CD14-positive monocyte (primary cell): ENCODE data around the gene AGBL2. TPM values are rescaled to one million over a fixed set of nuclear protein-coding genes. Genes with fewer than 3 reads are reported as not detected.
A peak's percentile ranks its signal among the peaks of the same experiment; 100 is the strongest.
"Not testable (repeated sequence)": the region's sequence is repeated elsewhere in the genome, so short reads cannot be mapped to it uniquely, and the experiment has no call there.

ENCODE experiments used
- DNase-seq, 3 donors: peaks; one replicate each; pipeline ENCODE4 v3.0.0-alpha.2; 2011 to 2022
- H2AFZ ChIP-seq: 2 replicates; pipeline ENCODE4 v1.6.0; 2012; ENCODE audit warnings: mild to moderate bottlenecking, low read depth, low read length, inconsistent platforms; ENCODE audit not compliant: insufficient read depth, poor library complexity, severe bottlenecking
- H3K27ac ChIP-seq, 2 donors: 1 replicate in 1 of 2; 2 replicates in 1 of 2; pipeline ENCODE4 v1.5.1; 2012 to 2013; ENCODE audit warnings: low read length in 2 of 2, control low read depth in 1 of 2, inconsistent platforms in 1 of 2, low read depth in 1 of 2, mild to moderate bottlenecking in 1 of 2
- H3K27me3 ChIP-seq, 2 donors: one replicate each; pipeline versions ENCODE4 v1.6.0 to v1.6.1; 2011 to 2013; ENCODE audit warnings: low read length in 2 of 2; ENCODE audit not compliant: control insufficient read depth in 2 of 2, insufficient read depth in 2 of 2
- H3K36me3 ChIP-seq, 2 donors: replicated peaks in 1 of 2; 1 replicate in 1 of 2; 2 replicates in 1 of 2; pipeline versions ENCODE4 v1.5.1 to v1.6.1; 2012 to 2013; ENCODE audit warnings: low read length in 2 of 2, control low read depth in 1 of 2, inconsistent platforms in 1 of 2, mild to moderate bottlenecking in 1 of 2; ENCODE audit not compliant: insufficient read depth in 2 of 2, control insufficient read depth in 1 of 2
- H3K4me1 ChIP-seq, 2 donors: 1 replicate in 1 of 2; 2 replicates in 1 of 2; pipeline versions ENCODE4 v1.5.1 to v1.6.1; 2012 to 2013; ENCODE audit warnings: low read length in 2 of 2, control low read depth in 1 of 2, inconsistent platforms in 1 of 2, mild to moderate bottlenecking in 1 of 2, moderate library complexity in 1 of 2; ENCODE audit not compliant: insufficient read depth in 2 of 2, control insufficient read depth in 1 of 2
- H3K4me2 ChIP-seq: replicated peaks from 2 replicates; pipeline ENCODE3; 2012; ENCODE audit warnings: low read length, moderate library complexity, mild to moderate bottlenecking; ENCODE audit not compliant: poor library complexity, severe bottlenecking; ENCODE audit errors: extremely low read depth
- H3K4me3 ChIP-seq, 3 experiments: fragments of 200-600 bp in 1 of 3; sonication (generic) in 1 of 3; replicated peaks in 1 of 3; 1 replicate in 2 of 3; 2 replicates in 1 of 3; pipeline ENCODE4 v1.5.1; 2011 to 2013; ENCODE audit warnings: low read length in 3 of 3, mild to moderate bottlenecking in 3 of 3, control low read depth in 2 of 3, low read depth in 2 of 3, inconsistent platforms in 1 of 3, moderate library complexity in 1 of 3
- H3K79me2 ChIP-seq: 2 replicates; pipeline ENCODE4 v1.6.0; 2012; ENCODE audit warnings: mild to moderate bottlenecking, control low read depth, inconsistent platforms, low read length, moderate library complexity; ENCODE audit not compliant: insufficient read depth
- H3K9ac ChIP-seq: 2 replicates; pipeline ENCODE4 v1.6.0; 2017; ENCODE audit warnings: low read length, mild to moderate bottlenecking; ENCODE audit not compliant: insufficient read depth, poor library complexity, severe bottlenecking
- H3K9me3 ChIP-seq, 2 donors: replicated peaks in 1 of 2; 1 replicate in 1 of 2; 2 replicates in 1 of 2; pipeline versions ENCODE4 v1.5.1 to v1.6.1; 2012 to 2013; ENCODE audit warnings: low read length in 2 of 2, control low read depth in 1 of 2; ENCODE audit not compliant: control insufficient read depth in 1 of 2, insufficient read depth in 1 of 2
- H4K20me1 ChIP-seq: 2 replicates; pipeline ENCODE4 v1.6.0; 2012; ENCODE audit warnings: mild to moderate bottlenecking, low read length, control low read depth, moderate library complexity; ENCODE audit not compliant: insufficient read depth
- H3K27ac Mint-ChIP-seq, 7 donors: one replicate each; pipeline ENCODE4 v1.8.0; 2020; ENCODE audit warnings: mild to moderate bottlenecking in 7 of 7, mixed read lengths in 7 of 7, moderate library complexity in 6 of 7, inconsistent platforms in 2 of 7
- H3K27me3 Mint-ChIP-seq, 3 donors: one replicate each; pipeline ENCODE4 v1.8.0; 2021 to 2022; ENCODE audit warnings: low read depth in 3 of 3, mild to moderate bottlenecking in 3 of 3, mixed read lengths in 3 of 3, moderate library complexity in 3 of 3, inconsistent platforms in 1 of 3
- H3K36me3 Mint-ChIP-seq, 2 donors: one replicate each; pipeline ENCODE4 v1.8.0; 2020; ENCODE audit warnings: mixed read lengths in 2 of 2, inconsistent platforms in 1 of 2, mild to moderate bottlenecking in 1 of 2
- H3K4me1 Mint-ChIP-seq: one replicate; pipeline ENCODE4 v1.8.0; 2020; ENCODE audit warnings: mild to moderate bottlenecking, mixed read lengths
- H3K4me3 Mint-ChIP-seq, 2 donors: one replicate each; pipeline ENCODE4 v1.8.0; 2020; ENCODE audit warnings: mild to moderate bottlenecking in 2 of 2, mixed read lengths in 2 of 2, moderate library complexity in 1 of 2
- H3K9me3 Mint-ChIP-seq, 7 donors: one replicate each; pipeline ENCODE4 v1.8.0; 2020 to 2022; ENCODE audit warnings: mixed read lengths in 7 of 7, mild to moderate bottlenecking in 6 of 7, moderate library complexity in 6 of 7, inconsistent platforms in 2 of 7
- CTCF ChIP-seq: fragments of 200-600 bp; IDR thresholded peaks from one replicate; pipeline ENCODE4 v1.8.0; 2022; ENCODE audit warnings: antibody characterized with exemption, mild to moderate bottlenecking
- WGBS: methylation state at CpG from one replicate; pipeline ENCODE4 v1.1.5; 2013; ENCODE audit warnings: missing lambda C conversion rate; ENCODE audit not compliant: insufficient coverage; 5-methylcytosine and 5-hydroxymethylcytosine counted together
- intact Hi-C, 2 donors: fragments of 100-400 bp; cut with micrococcal nuclease; formaldehyde crosslinking; loops; one replicate each; pipeline versions ENCODE4 v1.15.0 to v1.15.1; 2023
- polyA plus RNA-seq, 3 donors: library from polyadenylated mRNA; depleted of rRNA in 1 of 3; unstranded in 2 of 3; stranded (reverse) in 1 of 3; fragments of 300-500 nt in 2 of 3; fragments of >200 nt in 1 of 3; fragmentation: Illumina TruSeq in 2 of 3; gene quantifications; 1 replicate in 2 of 3; 2 replicates in 1 of 3; pipeline ENCODE4 v1.2.3, GENCODE V29; 2012 to 2021

AGBL2 gene
- polyA plus RNA-seq, 3 donors: 0.93 TPM; not detected in 2

GRCh38 chr11:47711225-47711624 is 3.9 kb downstream of the AGBL2 start:
- Mint-ChIP-seq H3K27ac (no peak overlapping the region), H3K36me3 (peaks cover 0 to 1% of the 10 kb centered on the region in 2 donors), H3K4me3 (no peak overlapping the region), H3K9me3 (peaks cover 1 to 6% (median 4%) of the 10 kb centered on the region in 7 donors), H3K27me3 (peaks cover 0 to 2% (median 0%) of the 10 kb centered on the region in 3 donors), H3K4me1 (peaks cover 11% of the 10 kb centered on the region)
- Histone ChIP-seq H4K20me1 (no peaks in the 10 kb centered on the region), H3K9ac (no peak overlapping the region), H3K4me3 (no peak overlapping the region), H3K4me1 (peaks cover 8 to 12% of the 10 kb centered on the region in 2 donors), H3K4me2 (no peak overlapping the region), H3K9me3 (no peaks in the 10 kb centered on the region), H2AFZ (no peak overlapping the region), H3K79me2 (no peaks in the 10 kb centered on the region), H3K27ac (no peak overlapping the region), H3K36me3 (peaks cover 3% of the 10 kb centered on the region in 2 donors), H3K27me3 (no peaks in the 10 kb centered on the region)
- WGBS: 90% methylated on average over 5 of the region's 5 CpGs
- no peak for TF ChIP-seq CTCF
- no peak for DNase-seq
- intact Hi-C loops: no loop called here

GRCh38 chr11:47707275-47707786 is 7.8 kb downstream of the AGBL2 start:
- intact Hi-C loops, H3K4me3 ChIP-seq, H3K27ac ChIP-seq, H3K36me3 Mint-ChIP-seq, H3K27me3 ChIP-seq, H3K36me3 ChIP-seq, H2AFZ ChIP-seq, H3K9me3 Mint-ChIP-seq, H3K4me2 ChIP-seq, H3K27me3 Mint-ChIP-seq, H3K4me1 ChIP-seq, H3K79me2 ChIP-seq, H3K4me1 Mint-ChIP-seq, H3K9ac ChIP-seq, H3K4me3 Mint-ChIP-seq, H4K20me1 ChIP-seq, H3K9me3 ChIP-seq, DNase-seq: not testable (repeated sequence)
- H3K27ac Mint-ChIP-seq: peak overlapping the region in 1 of 7 donors; percentile 65
- 100% methylated on average over 1 of the region's 5 CpGs for WGBS
